ENCODE results near the gene USB1.

DNA sequence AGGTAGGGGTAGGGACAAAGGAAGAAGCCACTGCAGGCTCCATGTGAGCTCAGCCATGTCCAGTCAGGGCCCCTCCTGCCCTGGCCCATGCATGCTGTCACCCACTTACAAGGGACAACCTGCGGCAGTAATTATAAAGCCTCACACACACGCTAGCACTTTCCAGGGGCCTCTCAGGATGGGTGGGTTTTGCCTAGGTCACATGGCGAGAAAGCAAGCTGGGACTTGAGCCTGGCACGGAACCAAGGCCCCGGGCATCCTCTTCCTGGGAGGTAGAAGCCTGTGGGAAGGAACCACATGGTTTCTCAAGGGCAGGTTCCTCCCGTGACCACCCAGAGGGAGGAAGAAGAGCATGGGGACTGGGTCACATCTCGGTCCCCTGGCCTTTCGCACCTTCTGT is 7.8 kb upstream of the USB1 start:
- TF ChIP-seq, protein P1, sequence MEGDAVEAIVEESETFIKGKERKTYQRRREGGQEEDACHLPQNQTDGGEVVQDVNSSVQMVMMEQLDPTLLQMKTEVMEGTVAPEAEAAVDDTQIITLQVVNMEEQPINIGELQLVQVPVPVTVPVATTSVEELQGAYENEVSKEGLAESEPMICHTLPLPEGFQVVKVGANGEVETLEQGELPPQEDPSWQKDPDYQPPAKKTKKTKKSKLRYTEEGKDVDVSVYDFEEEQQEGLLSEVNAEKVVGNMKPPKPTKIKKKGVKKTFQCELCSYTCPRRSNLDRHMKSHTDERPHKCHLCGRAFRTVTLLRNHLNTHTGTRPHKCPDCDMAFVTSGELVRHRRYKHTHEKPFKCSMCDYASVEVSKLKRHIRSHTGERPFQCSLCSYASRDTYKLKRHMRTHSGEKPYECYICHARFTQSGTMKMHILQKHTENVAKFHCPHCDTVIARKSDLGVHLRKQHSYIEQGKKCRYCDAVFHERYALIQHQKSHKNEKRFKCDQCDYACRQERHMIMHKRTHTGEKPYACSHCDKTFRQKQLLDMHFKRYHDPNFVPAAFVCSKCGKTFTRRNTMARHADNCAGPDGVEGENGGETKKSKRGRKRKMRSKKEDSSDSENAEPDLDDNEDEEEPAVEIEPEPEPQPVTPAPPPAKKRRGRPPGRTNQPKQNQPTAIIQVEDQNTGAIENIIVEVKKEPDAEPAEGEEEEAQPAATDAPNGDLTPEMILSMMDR (conservative IDR thresholded peaks at IDR 0.05) = no peak
- TF ChIP-seq EZH2 (IDR thresholded peaks at IDR 0.05; ENCODE audit: low read depth) = no peak
